IMR-90 (cell line): ENCODE data around the gene CRABP1. TPM values are rescaled to one million over a fixed set of nuclear protein-coding genes. Genes with fewer than 3 reads are reported as not detected.

ENCODE experiments used
- ATAC-seq: fragments of 200-7000 bp; cut with Tn5 transposase; 2 replicates; pipeline ENCODE4 v1.9.1; 2020; ENCODE audit warnings: low read depth, mild to moderate bottlenecking, moderate library complexity
- BruUV-seq: library from RNA; stranded (reverse); fragments of 400-500 nt; replicated peaks from 2 replicates; lab custom pipeline; 2021; lab: Mats Ljungman, UMichigan
- CTCF ChIA-PET: fragments of 300-600 bp; formaldehyde crosslinking; extraction: SDS; loops from one replicate; lab custom pipeline; 2021; ENCODE audit warnings: antibody characterized with exemption; lab: Yijun Ruan, JAX
- POLR2A ChIA-PET: fragments of 300-600 bp; sonication (Branson Sonifier 250); formaldehyde crosslinking; loops from one replicate; lab custom pipeline; 2022; ENCODE audit warnings: antibody characterized with exemption; ENCODE audit not compliant: unreplicated experiment; lab: Charles Lee
- DNase-seq: peaks from one replicate; pipeline ENCODE4 v3.0.0; 2013
- H2AFZ ChIP-seq: replicated peaks from 2 replicates; pipeline ENCODE3; 2013; ENCODE audit warnings: low read length, mild to moderate bottlenecking; ENCODE audit not compliant: poor library complexity
- H2AK5ac ChIP-seq: 2 replicates; pipeline ENCODE4 v1.6.1; 2013; ENCODE audit warnings: low read depth, low read length, inconsistent platforms
- H2AK9ac ChIP-seq: replicated peaks from 2 replicates; pipeline ENCODE3; 2013; ENCODE audit warnings: mild to moderate bottlenecking, low read depth, low read length, moderate library complexity; ENCODE audit not compliant: poor library complexity
- H2BK120ac ChIP-seq: 2 replicates; pipeline ENCODE4 v1.6.1; 2013; ENCODE audit warnings: low read depth, low read length, inconsistent platforms
- H2BK15ac ChIP-seq: 3 replicates; pipeline ENCODE4 v1.6.1; 2013; ENCODE audit warnings: low read depth, low read length, inconsistent platforms
- H2BK20ac ChIP-seq: 2 replicates; pipeline ENCODE4 v1.6.1; 2013; ENCODE audit warnings: low read depth, mild to moderate bottlenecking, inconsistent platforms, low read length, moderate library complexity
- H2BK5ac ChIP-seq: 2 replicates; pipeline ENCODE4 v1.6.1; 2013; ENCODE audit warnings: mild to moderate bottlenecking, low read depth, low read length, inconsistent platforms; ENCODE audit not compliant: poor library complexity, severe bottlenecking
- H3K14ac ChIP-seq: replicated peaks from 2 replicates; pipeline ENCODE4 v1.6.1; 2013; ENCODE audit warnings: low read depth, low read length, inconsistent platforms
- H3K18ac ChIP-seq: 2 replicates; pipeline ENCODE4 v1.6.1; 2013; ENCODE audit warnings: low read depth, low read length, control low read depth
- H3K23ac ChIP-seq: 2 replicates; pipeline ENCODE4 v1.6.1; 2013; ENCODE audit warnings: low read depth, low read length, inconsistent platforms
- H3K27ac ChIP-seq: 2 replicates; pipeline ENCODE4 v1.5.1; 2013; ENCODE audit warnings: mild to moderate bottlenecking, control low read depth, low read length; ENCODE audit not compliant: insufficient read depth
- H3K27me3 ChIP-seq: 2 replicates; pipeline ENCODE4 v1.6.1; 2013; ENCODE audit warnings: low read length; ENCODE audit not compliant: control insufficient read depth, insufficient read depth
- H3K36me3 ChIP-seq: 2 replicates; pipeline ENCODE4 v1.6.1; 2013; ENCODE audit warnings: low read length, mixed read lengths; ENCODE audit not compliant: control insufficient read depth, insufficient read depth
- H3K4ac ChIP-seq: 2 replicates; pipeline ENCODE4 v1.6.1; 2013; ENCODE audit warnings: low read depth, low read length, inconsistent platforms
- H3K4me1 ChIP-seq: 2 replicates; pipeline ENCODE4 v1.6.1; 2013; ENCODE audit warnings: low read length, mixed read lengths; ENCODE audit not compliant: control insufficient read depth, insufficient read depth
- H3K4me2 ChIP-seq: 2 replicates; pipeline ENCODE4 v1.6.1; 2013; ENCODE audit warnings: low read depth, mild to moderate bottlenecking, control low read depth, low read length, moderate library complexity
- H3K4me3 ChIP-seq: 2 replicates; pipeline ENCODE4 v1.5.1; 2013; ENCODE audit warnings: low read depth, mild to moderate bottlenecking, control low read depth, low read length, moderate library complexity; ENCODE audit not compliant: insufficient read depth
- H3K56ac ChIP-seq: 2 replicates; pipeline ENCODE4 v1.6.1; 2013; ENCODE audit warnings: low read length, inconsistent platforms; ENCODE audit not compliant: insufficient read depth; ENCODE audit errors: extremely low read depth
- H3K79me1 ChIP-seq, 2 experiments: 2 replicates each; pipeline ENCODE4 v1.6.1; 2013; ENCODE audit warnings: low read length in 2 of 2, inconsistent platforms in 1 of 2, low read depth in 1 of 2
- H3K9ac ChIP-seq: 2 replicates; pipeline ENCODE4 v1.6.1; 2013; ENCODE audit warnings: low read depth, low read length, control low read depth
- H3K9me1 ChIP-seq: 2 replicates; pipeline ENCODE4 v1.6.1; 2013; ENCODE audit warnings: low read length, inconsistent platforms; ENCODE audit not compliant: insufficient read depth
- H3K9me3 ChIP-seq: 2 replicates; pipeline ENCODE4 v1.6.1; 2013; ENCODE audit warnings: low read length; ENCODE audit not compliant: control insufficient read depth, insufficient read depth
- H4K20me1 ChIP-seq: 2 replicates; pipeline ENCODE4 v1.6.1; 2013; ENCODE audit warnings: low read length, inconsistent platforms; ENCODE audit not compliant: insufficient read depth
- H4K5ac ChIP-seq: 2 replicates; pipeline ENCODE4 v1.6.1; 2013; ENCODE audit warnings: mild to moderate bottlenecking, low read depth, low read length, control low read depth
- H4K8ac ChIP-seq, 2 experiments: 2 replicates each; pipeline ENCODE4 v1.6.1; 2013; ENCODE audit warnings: low read depth in 2 of 2, low read length in 2 of 2, control low read depth in 1 of 2, inconsistent platforms in 1 of 2
- H4K91ac ChIP-seq: 2 replicates; pipeline ENCODE4 v1.6.1; 2013; ENCODE audit warnings: low read depth, low read length, inconsistent platforms; ENCODE audit not compliant: insufficient read depth
- BHLHE40 ChIP-seq: fragments of 150-350 bp; IDR thresholded peaks from 2 replicates; pipeline ENCODE4 v1.6.1; 2016; ENCODE audit warnings: mild to moderate bottlenecking, low read depth, low read length
- CEBPB ChIP-seq: IDR thresholded peaks from 2 replicates; pipeline ENCODE4 v1.6.1; 2012; ENCODE audit warnings: low read depth, low read length, improper control_type of control experiment
- CHD1 ChIP-seq: IDR thresholded peaks from 2 replicates; pipeline ENCODE4 v1.6.1; 2012; ENCODE audit warnings: low read depth, low read length, improper control_type of control experiment
- FOS ChIP-seq: fragments of 150-350 bp; IDR thresholded peaks from 2 replicates; pipeline ENCODE4 v1.6.1; 2016; ENCODE audit warnings: low read depth, low read length
- MAFK ChIP-seq: IDR thresholded peaks from 2 replicates; pipeline ENCODE4 v1.6.1; 2012; ENCODE audit warnings: low read depth, low read length, improper control_type of control experiment
- MAZ ChIP-seq: IDR thresholded peaks from 2 replicates; pipeline ENCODE4 v1.6.1; 2012; ENCODE audit warnings: low read depth, mild to moderate bottlenecking, low read length, improper control_type of control experiment, moderate library complexity, borderline replicate concordance
- MXI1 ChIP-seq: IDR thresholded peaks from 2 replicates; pipeline ENCODE4 v1.6.1; 2012; ENCODE audit warnings: low read depth, mild to moderate bottlenecking, low read length, moderate library complexity, borderline replicate concordance
- NFE2L2 ChIP-seq: fragments of 150-350 bp; IDR thresholded peaks from 2 replicates; pipeline ENCODE4 v1.6.1; 2016; ENCODE audit warnings: low read depth, mild to moderate bottlenecking, low read length
- POLR2A ChIP-seq: IDR thresholded peaks from 2 replicates; pipeline ENCODE4 v1.6.1; 2012; ENCODE audit warnings: mild to moderate bottlenecking, low read depth, low read length
- RAD21 ChIP-seq: IDR thresholded peaks from 2 replicates; pipeline ENCODE4 v1.6.1; 2012; ENCODE audit warnings: low read length, improper control_type of control experiment
- RCOR1 ChIP-seq: IDR thresholded peaks from 2 replicates; pipeline ENCODE4 v1.6.1; 2012; ENCODE audit warnings: mild to moderate bottlenecking, low read length, improper control_type of control experiment; ENCODE audit not compliant: insufficient replicate concordance
- RFX5 ChIP-seq: IDR thresholded peaks from 2 replicates; pipeline ENCODE4 v1.8.0; 2012; ENCODE audit warnings: low read depth, mild to moderate bottlenecking, low read length, moderate library complexity
- SMC3 ChIP-seq: fragments of 150-350 bp; IDR thresholded peaks from 2 replicates; pipeline ENCODE4 v1.6.1; 2016; ENCODE audit warnings: low read depth, mild to moderate bottlenecking, antibody characterized with exemption, low read length, moderate library complexity
- WGBS, 2 experiments: methylation state at CpG; one replicate each; pipeline versions ENCODE4 v1.1.5 to v1.1.7; 2013; ENCODE audit warnings: missing lambda C conversion rate in 2 of 2; ENCODE audit not compliant: insufficient read length in 1 of 2; ENCODE audit errors: extremely low coverage in 2 of 2; 5-methylcytosine and 5-hydroxymethylcytosine counted together
- dilution Hi-C: fragments of 300-500 bp; cut with HindIII; formaldehyde crosslinking; loops from one replicate; pipeline ENCODE4 v1.14.3; 2018; ENCODE audit warnings: low sequenced_read_pairs; ENCODE audit not compliant: unreplicated experiment
- in situ Hi-C: fragments of 300-500 bp; cut with MboI; formaldehyde crosslinking; loops from 3 replicates; pipeline ENCODE4 v1.14.3; 2019; ENCODE audit warnings: low sequenced_read_pairs, inconsistent platforms, mixed read lengths
- intact Hi-C: fragments of 100-400 bp; cut with micrococcal nuclease; formaldehyde crosslinking; loops from 2 replicates; pipeline ENCODE4 v1.10.0; 2022
- polyA plus RNA-seq, 3 experiments: library from polyadenylated mRNA; depleted of rRNA; stranded (reverse); fragments of >200 nt; gene quantifications; 2 replicates each; pipeline ENCODE4 v1.2.3, GENCODE V29; 2012; ENCODE audit warnings: low replicate concordance in 1 of 3
- total RNA-seq: library from RNA; depleted of rRNA; stranded (reverse); fragments of >200 nt; gene quantifications from 2 replicates; pipeline ENCODE4 v1.2.3, GENCODE V29; 2012
- TF ChIP-seq, protein P1 (sequence below): fragments of 150-350 bp; IDR thresholded peaks from 2 replicates; pipeline ENCODE4 v1.6.1; 2017; ENCODE audit warnings: mild to moderate bottlenecking, antibody characterized with exemption, low read length, low read depth
- TF ChIP-seq, protein P2 (sequence below): conservative IDR thresholded peaks from 2 replicates; pipeline ENCODE4 v1.5.1; 2012; ENCODE audit warnings: mild to moderate bottlenecking, low read depth, low read length, improper control_type of control experiment
- TF ChIP-seq, protein P3 (sequence below): fragments of 150-350 bp; IDR thresholded peaks from 2 replicates; pipeline ENCODE4 v1.6.1; 2016; ENCODE audit warnings: low read depth, mild to moderate bottlenecking, low read length, moderate library complexity, borderline replicate concordance

Gene CRABP1
- total and polyA plus RNA-seq, 2 of the 4 experiments (the other 2 are of a cell fraction): not detected

DNA sequence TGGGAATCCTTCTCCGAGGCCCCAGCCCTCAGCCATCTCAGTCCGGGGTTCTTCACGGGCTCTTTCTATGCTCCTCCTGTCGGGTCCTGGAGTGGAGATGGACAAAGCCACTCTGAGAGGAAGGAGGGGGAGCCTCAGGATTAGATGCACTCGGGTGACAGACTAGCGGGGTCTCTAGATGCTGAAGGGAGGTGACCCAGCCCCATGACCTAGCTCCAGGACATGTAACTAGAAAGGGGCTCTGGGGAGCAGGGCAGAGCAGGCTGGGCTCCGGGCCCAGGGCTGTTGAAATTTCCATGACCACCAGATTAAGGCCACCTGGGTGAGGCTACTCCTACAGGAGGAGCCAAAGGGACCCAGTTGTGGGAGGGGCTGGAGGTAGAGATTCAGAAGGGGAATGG is 26.0 kb upstream of the CRABP1 start:
- H2AK9ac ChIP-seq: no peak overlapping the region
- no CpG with 5 or more reads among the region's 7 CpGs for WGBS, 2 experiments
- H3K23ac ChIP-seq: no peak overlapping the region
- BruUV-seq: no TSS peak
- H3K79me1 ChIP-seq: no peaks in the 10 kb centered on the region
- TF ChIP-seq POLR2A: no peak
- TF ChIP-seq RFX5: no peak
- no peak for TF ChIP-seq CEBPB
- no peak for TF ChIP-seq MAZ
- TF ChIP-seq, protein P1, sequence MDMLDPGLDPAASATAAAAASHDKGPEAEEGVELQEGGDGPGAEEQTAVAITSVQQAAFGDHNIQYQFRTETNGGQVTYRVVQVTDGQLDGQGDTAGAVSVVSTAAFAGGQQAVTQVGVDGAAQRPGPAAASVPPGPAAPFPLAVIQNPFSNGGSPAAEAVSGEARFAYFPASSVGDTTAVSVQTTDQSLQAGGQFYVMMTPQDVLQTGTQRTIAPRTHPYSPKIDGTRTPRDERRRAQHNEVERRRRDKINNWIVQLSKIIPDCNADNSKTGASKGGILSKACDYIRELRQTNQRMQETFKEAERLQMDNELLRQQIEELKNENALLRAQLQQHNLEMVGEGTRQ: no peak
- TF ChIP-seq SMC3: no peak
- no peak for TF ChIP-seq BHLHE40
- no peak for TF ChIP-seq MXI1
- no peak for TF ChIP-seq NFE2L2
- TF ChIP-seq, protein P2, sequence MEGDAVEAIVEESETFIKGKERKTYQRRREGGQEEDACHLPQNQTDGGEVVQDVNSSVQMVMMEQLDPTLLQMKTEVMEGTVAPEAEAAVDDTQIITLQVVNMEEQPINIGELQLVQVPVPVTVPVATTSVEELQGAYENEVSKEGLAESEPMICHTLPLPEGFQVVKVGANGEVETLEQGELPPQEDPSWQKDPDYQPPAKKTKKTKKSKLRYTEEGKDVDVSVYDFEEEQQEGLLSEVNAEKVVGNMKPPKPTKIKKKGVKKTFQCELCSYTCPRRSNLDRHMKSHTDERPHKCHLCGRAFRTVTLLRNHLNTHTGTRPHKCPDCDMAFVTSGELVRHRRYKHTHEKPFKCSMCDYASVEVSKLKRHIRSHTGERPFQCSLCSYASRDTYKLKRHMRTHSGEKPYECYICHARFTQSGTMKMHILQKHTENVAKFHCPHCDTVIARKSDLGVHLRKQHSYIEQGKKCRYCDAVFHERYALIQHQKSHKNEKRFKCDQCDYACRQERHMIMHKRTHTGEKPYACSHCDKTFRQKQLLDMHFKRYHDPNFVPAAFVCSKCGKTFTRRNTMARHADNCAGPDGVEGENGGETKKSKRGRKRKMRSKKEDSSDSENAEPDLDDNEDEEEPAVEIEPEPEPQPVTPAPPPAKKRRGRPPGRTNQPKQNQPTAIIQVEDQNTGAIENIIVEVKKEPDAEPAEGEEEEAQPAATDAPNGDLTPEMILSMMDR: no peak
- no peak for TF ChIP-seq FOS
- TF ChIP-seq RAD21: no peak
- TF ChIP-seq, protein P3, sequence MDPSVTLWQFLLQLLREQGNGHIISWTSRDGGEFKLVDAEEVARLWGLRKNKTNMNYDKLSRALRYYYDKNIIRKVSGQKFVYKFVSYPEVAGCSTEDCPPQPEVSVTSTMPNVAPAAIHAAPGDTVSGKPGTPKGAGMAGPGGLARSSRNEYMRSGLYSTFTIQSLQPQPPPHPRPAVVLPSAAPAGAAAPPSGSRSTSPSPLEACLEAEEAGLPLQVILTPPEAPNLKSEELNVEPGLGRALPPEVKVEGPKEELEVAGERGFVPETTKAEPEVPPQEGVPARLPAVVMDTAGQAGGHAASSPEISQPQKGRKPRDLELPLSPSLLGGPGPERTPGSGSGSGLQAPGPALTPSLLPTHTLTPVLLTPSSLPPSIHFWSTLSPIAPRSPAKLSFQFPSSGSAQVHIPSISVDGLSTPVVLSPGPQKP: no peak
- no peak for TF ChIP-seq MAFK
- no peak for TF ChIP-seq RCOR1
- TF ChIP-seq CHD1: no peak
- H4K91ac ChIP-seq: no peak overlapping the region
- H2BK120ac ChIP-seq: no peak overlapping the region
- ChIA-PET POLR2A (no interaction called here), CTCF (no interaction called here)
- peaks cover 3% of the 10 kb centered on the region; the same call in 1 of the 2 replicates for H3K9me1 ChIP-seq
- H3K4me2 ChIP-seq: no peak overlapping the region
- no peak overlapping the region for H2BK20ac ChIP-seq
- no peaks in the 10 kb centered on the region for H3K9me3 ChIP-seq
- no peak overlapping the region for H2BK15ac ChIP-seq
- H3K27me3 ChIP-seq: peaks cover 30% of the 10 kb centered on the region; the same call in 1 of the 2 replicates
- no peak overlapping the region for H2AFZ ChIP-seq
- dilution Hi-C loops: no loop called here
- no peak overlapping the region for H3K56ac ChIP-seq
- H3K9ac ChIP-seq: no peak overlapping the region
- H3K4ac ChIP-seq: no peak overlapping the region
- no peaks in the 10 kb centered on the region for H3K36me3 ChIP-seq
- H3K27ac ChIP-seq: no peak overlapping the region
- H3K18ac ChIP-seq: no peak overlapping the region
- no peak overlapping the region for H4K8ac ChIP-seq
- DNase-seq (no peak), ATAC-seq (no peak)
- no peaks in the 10 kb centered on the region for H3K4me1 ChIP-seq
- H3K14ac ChIP-seq: no peak overlapping the region
- H3K4me3 ChIP-seq: no peak overlapping the region
- no peak overlapping the region for H2AK5ac ChIP-seq
- intact Hi-C loops: no loop called here
- H2BK5ac ChIP-seq: no peak overlapping the region
- H4K20me1 ChIP-seq: no peaks in the 10 kb centered on the region
- in situ Hi-C loops: loop anchor here (5.0 kb wide), 1 partner anchor 103 kb away; no protein-coding TSS in a partner anchor
- no peak overlapping the region for H4K5ac ChIP-seq
